Measurements from ENCODE around the gene THOC6. TPM values are rescaled to one million over a fixed set of nuclear protein-coding genes. Genes with fewer than 3 reads are reported as not detected.

Gene THOC6
- total and polyA plus RNA-seq, 9 of the 15 experiments (the other 6 are each of a cell fraction or from before 2014, with no cell fraction given): 2.5 to 65.4 (median 42.3) TPM

- TF ChIP-seq KLF6 (CRISPR knock-in tag; IDR thresholded peaks at IDR 0.05; ENCODE audit: borderline replicate concordance) (peak; percentile 7; the same call in 1 of the 2 replicates), ZNF583 (CRISPR knock-in tag; IDR thresholded peaks at IDR 0.05) (0 out of 2 replicates have a peak, but pooled peaks have one; percentile 12), CHD4 (IDR thresholded peaks at IDR 0.05; ENCODE audit: insufficient read depth, insufficient replicate concordance, low read depth, low read length, poor library complexity, severe bottlenecking) (peak; percentile 84), SIX5 (IDR thresholded peaks at IDR 0.05; ENCODE audit: borderline replicate concordance in 1 of 2, insufficient read depth in 1 of 2, low read depth in 1 of 2, low read length in 2 of 2) (no peak), ZFX (CRISPR knock-in tag; IDR thresholded peaks at IDR 0.05) (peak; percentile 66), GABPB1 (CRISPR knock-in tag; IDR thresholded peaks at IDR 0.05) (peak; percentile 51; the same call in 1 of the 2 replicates), POLR2A (conservative IDR thresholded peaks at IDR 0.05) (peak; percentile 66; the same call in 1 of the 2 replicates), ARID1B (IDR thresholded peaks at IDR 0.05) (peak; percentile 53), CBFA2T3 (IDR thresholded peaks at IDR 0.05) (peak; percentile 61), EZH2 (IDR thresholded peaks at IDR 0.05; ENCODE audit: borderline replicate concordance, low read depth, low read length) (no peak), NR2C2 (CRISPR knock-in tag; IDR thresholded peaks at IDR 0.05) (no peak), NR2C2 (tag; IDR thresholded peaks at IDR 0.05) (no peak), YY1 (IDR thresholded peaks at IDR 0.05; ENCODE audit: borderline replicate concordance in 1 of 3, control insufficient read depth in 1 of 3, extremely low read depth in 1 of 3, insufficient read depth in 3 of 3, insufficient read length in 1 of 3, insufficient replicate concordance in 2 of 3, low read depth in 1 of 3, low read length in 2 of 3) (no peak), ZNF511 (CRISPR knock-in tag; IDR thresholded peaks at IDR 0.05) (no peak), JUND (IDR thresholded peaks at IDR 0.05; ENCODE audit: borderline replicate concordance, low read depth, low read length) (peak; percentile 42; the same call in 1 of the 2 replicates), JUND (tag; IDR thresholded peaks at IDR 0.05; ENCODE audit: borderline replicate concordance, low read depth, low read length) (no peak), ELF1 (tag; IDR thresholded peaks at IDR 0.05) (peak; percentile 72), ZNF224 (CRISPR knock-in tag; IDR thresholded peaks at IDR 0.05) (no peak), ZNF764 (CRISPR knock-in tag; IDR thresholded peaks at IDR 0.05; ENCODE audit: low read depth) (0 out of 2 replicates have a peak, but pooled peaks have one; percentile 14), ZNF696 (CRISPR knock-in tag; conservative IDR thresholded peaks at IDR 0.05) (no peak), MAZ (CRISPR knock-in tag; conservative IDR thresholded peaks at IDR 0.05 in 1 of 2, IDR thresholded peaks at IDR 0.05 in 1 of 2) (peak; percentile 37 to 86; a peak in 3 of 4 replicates), LEF1 (IDR thresholded peaks at IDR 0.05) (peak; percentile 48; the same call in 1 of the 2 replicates), ILF3 (IDR thresholded peaks at IDR 0.05; ENCODE audit: borderline replicate concordance) (no peak), ID3 (CRISPR knock-in tag; IDR thresholded peaks at IDR 0.05) (no peak), ID3 (tag; IDR thresholded peaks at IDR 0.05) (0 out of 2 replicates have a peak, but pooled peaks have one; percentile 19), ZNF133 (CRISPR knock-in tag; IDR thresholded peaks at IDR 0.05) (no peak), ZFP30 (CRISPR knock-in tag; IDR thresholded peaks at IDR 0.05; ENCODE audit: borderline replicate concordance) (no peak)
These were observed 16.5 kb upstream of the THOC6 start (continued) for GRCh38 chr16:3007059-3007956.

All from K562 (cell line).